ENCODE results near the gene CDAN1. TPM values are rescaled to one million over a fixed set of nuclear protein-coding genes. Genes with fewer than 3 reads are reported as not detected.
"Not testable (repeated sequence)": the region's sequence is repeated elsewhere in the genome, so short reads cannot be mapped to it uniquely, and the experiment has no call there.

Gene CDAN1, protein sequence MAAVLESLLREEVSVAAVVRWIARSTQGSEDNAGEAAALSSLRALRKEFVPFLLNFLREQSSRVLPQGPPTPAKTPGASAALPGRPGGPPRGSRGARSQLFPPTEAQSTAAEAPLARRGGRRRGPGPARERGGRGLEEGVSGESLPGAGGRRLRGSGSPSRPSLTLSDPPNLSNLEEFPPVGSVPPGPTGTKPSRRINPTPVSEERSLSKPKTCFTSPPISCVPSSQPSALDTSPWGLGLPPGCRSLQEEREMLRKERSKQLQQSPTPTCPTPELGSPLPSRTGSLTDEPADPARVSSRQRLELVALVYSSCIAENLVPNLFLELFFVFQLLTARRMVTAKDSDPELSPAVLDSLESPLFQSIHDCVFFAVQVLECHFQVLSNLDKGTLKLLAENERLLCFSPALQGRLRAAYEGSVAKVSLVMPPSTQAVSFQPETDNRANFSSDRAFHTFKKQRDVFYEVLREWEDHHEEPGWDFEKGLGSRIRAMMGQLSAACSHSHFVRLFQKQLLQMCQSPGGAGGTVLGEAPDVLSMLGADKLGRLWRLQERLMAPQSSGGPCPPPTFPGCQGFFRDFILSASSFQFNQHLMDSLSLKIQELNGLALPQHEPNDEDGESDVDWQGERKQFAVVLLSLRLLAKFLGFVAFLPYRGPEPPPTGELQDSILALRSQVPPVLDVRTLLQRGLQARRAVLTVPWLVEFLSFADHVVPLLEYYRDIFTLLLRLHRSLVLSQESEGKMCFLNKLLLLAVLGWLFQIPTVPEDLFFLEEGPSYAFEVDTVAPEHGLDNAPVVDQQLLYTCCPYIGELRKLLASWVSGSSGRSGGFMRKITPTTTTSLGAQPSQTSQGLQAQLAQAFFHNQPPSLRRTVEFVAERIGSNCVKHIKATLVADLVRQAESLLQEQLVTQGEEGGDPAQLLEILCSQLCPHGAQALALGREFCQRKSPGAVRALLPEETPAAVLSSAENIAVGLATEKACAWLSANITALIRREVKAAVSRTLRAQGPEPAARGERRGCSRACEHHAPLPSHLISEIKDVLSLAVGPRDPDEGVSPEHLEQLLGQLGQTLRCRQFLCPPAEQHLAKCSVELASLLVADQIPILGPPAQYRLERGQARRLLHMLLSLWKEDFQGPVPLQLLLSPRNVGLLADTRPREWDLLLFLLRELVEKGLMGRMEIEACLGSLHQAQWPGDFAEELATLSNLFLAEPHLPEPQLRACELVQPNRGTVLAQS
- total RNA-seq: 15.1 TPM

DNA sequence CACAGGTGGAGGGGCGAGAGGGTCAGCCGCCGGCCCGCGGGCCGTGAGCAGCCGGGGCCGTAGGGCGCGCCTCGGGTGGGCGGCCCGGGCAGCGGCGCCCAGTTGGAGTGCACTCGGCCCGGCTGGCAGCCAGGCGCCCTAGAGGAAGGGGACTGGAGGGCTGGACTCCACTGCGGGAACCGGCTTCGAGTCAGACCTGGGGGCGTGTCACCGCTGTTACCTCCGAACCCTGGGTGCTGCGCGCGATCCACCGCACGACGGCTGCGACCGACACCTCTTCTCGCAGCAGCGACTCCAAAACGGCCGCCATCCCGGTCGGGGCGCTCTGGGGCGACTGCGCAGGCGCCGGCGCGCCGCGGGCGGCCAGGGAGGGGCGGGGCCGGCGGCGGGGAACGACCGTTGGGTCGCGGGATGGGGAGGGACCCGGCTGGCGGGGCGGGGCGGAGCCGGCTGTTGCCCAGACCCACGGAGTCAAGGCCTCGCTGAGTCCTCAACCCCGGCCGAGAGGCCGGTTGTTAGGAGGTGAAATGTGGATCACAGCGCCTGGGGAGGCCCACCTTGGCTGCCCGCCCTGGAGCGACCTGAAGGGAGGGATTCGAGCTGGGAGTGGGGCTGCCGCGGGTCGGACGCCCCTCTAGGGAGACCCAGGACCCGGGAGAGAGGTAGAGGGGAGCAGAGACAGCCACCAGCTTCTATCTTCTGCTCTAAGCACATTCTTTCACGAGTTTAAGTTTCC lies at the start of gene CDAN1:
TSS of gene CDAN1 (minus strand) at position 336 of the 736 bp plus-strand sequence. CDS start at position 310, 26 bp downstream.
- DNase-seq (ENCODE audit: low read depth in 2 of 3, low spot score in 2 of 3): peak; percentile 85 to 91 (median 87)

DNA sequence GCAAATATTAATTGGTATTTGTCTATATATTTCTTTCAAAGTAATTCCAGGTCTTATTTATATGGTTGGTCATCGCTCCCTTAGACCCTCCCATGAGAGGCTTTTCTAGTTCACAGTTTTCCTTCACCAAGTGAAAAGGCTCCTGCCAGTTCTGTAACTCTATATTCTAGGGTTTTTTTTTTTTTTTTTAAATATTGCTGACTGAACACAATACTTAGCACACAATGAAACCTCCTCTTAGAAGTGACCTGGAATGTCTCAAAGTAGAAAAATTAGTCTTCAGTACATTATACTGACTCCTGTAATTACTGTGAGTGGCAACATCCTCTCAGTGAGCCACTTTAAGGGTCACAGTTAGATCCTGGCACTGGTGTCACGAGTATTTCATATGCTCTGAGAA lies 48.6 kb upstream of the CDAN1 start:
- DNase-seq (ENCODE audit: low read depth in 2 of 3, low spot score in 2 of 3): no peak

DNA sequence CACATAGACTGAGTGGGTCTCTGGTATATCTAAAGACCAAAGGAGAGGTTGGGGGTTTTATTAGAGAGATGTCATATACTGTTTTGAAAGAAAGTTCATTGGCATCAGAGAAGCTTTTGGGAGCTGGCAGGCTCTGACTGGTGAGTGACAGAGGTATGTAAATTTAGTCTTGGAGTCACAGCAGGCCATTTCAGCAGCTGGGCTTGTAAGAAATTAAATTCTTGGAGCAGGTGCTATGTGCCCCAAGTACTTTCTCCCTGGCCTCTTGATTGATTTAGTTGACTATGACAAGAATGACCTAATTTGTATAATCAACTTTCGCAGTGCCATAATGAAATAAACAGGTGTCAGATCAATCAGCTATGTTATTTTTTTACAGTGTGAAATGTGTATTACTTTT lies 47.8 kb upstream of the CDAN1 start:
- DNase-seq (ENCODE audit: low read depth in 2 of 3, low spot score in 2 of 3): no peak

DNA sequence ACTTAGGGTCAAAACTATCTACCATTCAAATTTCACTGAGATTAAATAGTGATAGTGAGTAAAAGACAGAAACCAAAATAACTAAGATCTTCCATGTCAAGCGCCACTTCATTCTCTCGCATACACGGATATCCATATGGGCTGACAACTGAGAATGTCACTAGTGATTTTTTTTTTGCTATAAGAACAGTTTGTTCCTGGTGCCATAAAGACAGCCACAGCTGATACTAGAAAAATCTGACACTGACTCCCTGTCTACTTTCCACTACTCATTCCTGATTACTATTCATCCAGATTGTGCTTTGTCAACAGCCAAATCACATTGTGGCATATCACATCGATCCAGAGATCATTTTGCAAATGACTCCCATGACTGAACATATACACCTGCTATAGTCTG lies 45.8 kb upstream of the CDAN1 start:
- DNase-seq (ENCODE audit: low read depth in 2 of 3, low spot score in 2 of 3): no peak

DNA sequence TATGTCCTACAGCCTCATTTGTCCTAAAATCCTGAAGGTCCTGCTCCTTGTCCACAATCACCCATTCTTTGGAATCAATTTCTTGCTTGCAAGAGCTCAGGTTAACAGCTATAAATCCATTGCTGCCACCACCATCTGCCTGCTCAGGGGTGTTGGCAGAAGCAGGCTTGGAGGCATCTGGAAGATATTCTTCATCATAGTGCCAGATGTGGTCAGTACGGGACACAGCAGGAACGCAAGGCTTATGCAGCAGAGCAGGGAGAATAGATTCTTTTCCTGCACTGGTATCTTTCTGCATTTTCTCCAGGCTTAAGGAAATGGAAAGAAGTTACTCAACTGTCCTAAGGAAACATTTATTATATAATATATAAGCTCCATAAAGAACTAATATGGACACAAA lies 38.5 kb upstream of the CDAN1 start:
- no peak for DNase-seq (ENCODE audit: low read depth in 2 of 3, low spot score in 2 of 3)

DNA sequence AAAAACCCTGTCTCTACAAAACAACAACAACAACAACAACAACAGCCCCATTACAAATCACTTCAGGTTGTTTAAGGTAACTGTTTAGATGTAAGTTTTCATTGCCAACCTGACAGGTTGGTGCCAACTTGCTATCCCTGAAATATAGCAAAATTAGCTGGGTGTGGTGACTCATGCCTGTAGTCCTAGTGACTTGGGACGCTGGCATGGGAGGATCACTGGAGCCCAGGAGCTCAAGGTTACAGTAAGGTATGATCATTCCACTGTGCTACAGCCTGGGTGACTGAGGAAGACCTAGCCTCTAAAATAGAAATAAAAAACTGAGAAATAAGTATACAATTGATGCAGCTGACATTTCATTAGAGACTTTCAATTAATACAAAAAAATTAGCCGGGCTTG lies 36.0 kb upstream of the CDAN1 start:
- no peak for DNase-seq (ENCODE audit: low read depth in 2 of 3, low spot score in 2 of 3)

DNA sequence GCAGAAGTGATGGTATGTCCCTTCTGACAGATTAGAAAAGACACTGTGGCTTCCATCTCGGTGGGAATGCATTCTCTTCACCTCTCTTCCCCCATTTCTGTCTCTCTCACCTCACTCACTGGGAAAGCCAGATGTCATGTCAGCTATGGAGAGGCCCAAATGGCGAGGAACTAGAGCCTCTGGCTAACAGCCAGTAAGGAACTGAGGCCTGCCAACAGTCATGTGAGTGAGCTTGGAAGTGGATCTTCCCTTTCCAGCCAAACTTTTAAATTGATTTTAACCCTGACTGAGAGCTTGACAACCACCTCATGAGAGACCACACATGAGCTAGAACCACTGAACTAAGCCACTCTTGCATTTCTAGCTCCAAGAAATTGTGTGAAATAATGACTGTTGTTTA lies 35.2 kb upstream of the CDAN1 start:
- DNase-seq (ENCODE audit: low read depth in 2 of 3, low spot score in 2 of 3): no peak

DNA sequence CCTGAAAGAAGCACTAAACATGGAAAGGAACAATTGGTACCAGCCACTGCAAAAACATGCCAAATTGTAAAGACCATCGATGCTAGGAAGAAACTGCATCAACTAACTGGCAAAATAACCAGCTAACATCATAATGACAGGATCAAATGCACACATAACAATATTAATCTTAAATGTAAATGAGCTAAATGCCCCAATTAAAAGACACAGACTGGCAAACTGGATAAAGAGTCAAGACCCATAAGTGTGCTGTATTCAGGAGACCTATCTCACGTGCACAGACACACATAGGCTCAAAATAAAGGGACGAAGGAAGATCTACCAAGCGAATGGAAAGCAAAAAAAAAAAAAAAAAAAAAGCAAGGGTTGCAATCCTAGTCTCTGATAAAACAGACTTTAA lies 29.2 kb upstream of the CDAN1 start:
- not testable (repeated sequence) for DNase-seq (ENCODE audit: low read depth in 2 of 3, low spot score in 2 of 3)

DNA sequence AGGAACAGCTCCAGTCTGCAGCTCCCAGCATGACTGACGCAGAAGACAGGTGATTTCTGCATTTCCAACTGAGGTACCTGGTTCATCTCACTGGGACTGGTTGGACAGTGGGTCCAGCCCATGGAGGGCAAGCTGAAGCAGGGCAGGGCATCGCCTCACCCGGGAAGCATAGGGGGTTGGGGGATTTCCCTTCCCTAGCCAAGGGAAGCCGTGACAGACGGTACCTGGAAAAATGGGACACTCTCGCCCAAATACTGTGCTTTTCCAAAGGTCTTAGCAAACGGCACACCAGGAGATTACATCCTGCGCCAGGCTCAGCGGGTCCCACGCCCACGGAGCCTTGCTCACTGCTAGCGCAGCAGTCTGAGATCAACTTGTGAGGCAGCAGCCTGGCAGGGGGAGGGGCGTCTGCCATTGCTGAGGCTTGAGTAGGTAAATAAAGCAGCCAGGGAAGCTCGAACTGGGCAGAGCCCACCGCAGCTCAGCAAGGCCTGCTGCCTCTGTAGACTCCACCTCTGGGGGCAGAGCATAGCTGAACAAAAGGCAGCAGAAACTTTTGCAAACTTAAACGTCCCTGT lies 27.3 kb upstream of the CDAN1 start:
- DNase-seq (ENCODE audit: low read depth in 2 of 3, low spot score in 2 of 3): not testable (repeated sequence)

DNA sequence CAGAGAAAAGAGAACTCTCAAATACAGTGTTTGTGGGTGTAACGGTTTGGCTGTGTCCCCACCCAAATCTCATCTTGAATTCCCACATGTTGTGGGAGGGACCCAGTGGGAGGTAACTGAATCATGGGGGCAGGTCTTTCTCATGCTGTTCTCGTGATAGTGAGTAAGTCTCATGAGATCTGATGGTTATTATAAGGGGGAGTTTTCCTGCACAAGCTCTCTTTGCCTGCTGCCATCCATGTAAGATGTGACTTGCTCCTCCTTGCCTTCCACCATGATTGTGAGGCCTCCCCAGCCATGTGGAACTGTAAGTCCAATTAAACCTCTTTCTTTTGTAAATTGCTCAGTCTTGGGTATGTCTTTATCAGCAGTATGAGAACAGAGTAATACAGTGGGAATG lies 24.9 kb upstream of the CDAN1 start:
- DNase-seq (ENCODE audit: low read depth in 2 of 3, low spot score in 2 of 3): not testable (repeated sequence)

DNA sequence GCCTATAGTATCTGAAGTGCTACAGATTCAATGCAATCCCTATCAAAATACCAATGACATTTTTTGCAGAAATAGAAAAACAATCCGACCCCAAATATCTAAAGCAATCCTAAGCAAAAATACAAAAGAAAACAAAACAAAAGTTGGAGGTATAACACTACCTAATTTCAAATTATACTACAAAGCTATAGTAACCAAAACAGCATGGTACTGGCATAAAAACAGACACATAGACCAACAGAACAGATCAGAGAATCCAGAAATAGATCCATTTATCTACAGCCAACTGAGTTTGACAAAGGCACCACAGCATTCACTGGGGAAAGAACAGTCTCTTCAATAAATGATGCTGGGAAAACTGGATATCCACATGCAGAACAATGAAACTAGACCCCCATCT lies 23.8 kb upstream of the CDAN1 start:
- DNase-seq (ENCODE audit: low read depth in 2 of 3, low spot score in 2 of 3): no peak

DNA sequence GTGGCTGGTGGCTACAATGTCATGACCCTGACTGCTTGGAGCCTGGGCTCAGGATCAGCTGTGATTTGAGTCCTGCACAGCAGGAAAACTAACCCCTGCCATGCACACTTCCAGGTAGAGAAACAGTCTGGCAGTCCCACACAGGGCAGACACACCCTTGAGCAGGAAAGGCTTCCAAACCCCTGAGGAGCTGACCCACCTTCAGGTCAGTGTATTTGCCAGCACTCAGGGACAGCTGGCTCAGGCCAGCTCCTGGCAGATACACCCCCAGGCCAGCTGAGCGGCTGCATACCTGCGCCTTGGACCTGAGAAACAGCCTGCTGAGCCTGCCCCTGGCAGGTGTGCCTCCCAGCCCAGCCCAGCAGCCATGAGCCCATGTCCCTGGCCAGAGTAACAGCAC lies 22.2 kb upstream of the CDAN1 start:
- DNase-seq (ENCODE audit: low read depth in 2 of 3, low spot score in 2 of 3): no peak

DNA sequence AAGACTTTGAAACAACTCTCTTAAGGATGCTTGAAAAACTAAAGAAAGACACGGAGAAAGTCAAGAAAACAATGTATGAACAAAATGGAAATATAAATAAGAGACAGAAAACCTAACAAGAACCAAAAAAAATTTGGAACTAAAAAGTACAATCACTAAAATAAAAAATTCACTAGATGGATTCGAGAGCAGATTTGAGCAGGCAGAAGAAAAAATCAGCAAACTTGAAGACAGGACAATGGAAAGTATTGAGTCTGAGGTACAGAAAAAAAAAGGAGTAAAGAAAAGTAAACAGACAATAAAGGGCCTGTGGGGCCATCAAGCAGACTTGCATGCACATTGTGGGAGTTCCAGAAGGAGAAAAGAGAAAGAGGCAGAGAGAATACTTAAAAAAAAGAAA lies 13.4 kb upstream of the CDAN1 start:
- no peak for DNase-seq (ENCODE audit: low read depth in 2 of 3, low spot score in 2 of 3)

DNA sequence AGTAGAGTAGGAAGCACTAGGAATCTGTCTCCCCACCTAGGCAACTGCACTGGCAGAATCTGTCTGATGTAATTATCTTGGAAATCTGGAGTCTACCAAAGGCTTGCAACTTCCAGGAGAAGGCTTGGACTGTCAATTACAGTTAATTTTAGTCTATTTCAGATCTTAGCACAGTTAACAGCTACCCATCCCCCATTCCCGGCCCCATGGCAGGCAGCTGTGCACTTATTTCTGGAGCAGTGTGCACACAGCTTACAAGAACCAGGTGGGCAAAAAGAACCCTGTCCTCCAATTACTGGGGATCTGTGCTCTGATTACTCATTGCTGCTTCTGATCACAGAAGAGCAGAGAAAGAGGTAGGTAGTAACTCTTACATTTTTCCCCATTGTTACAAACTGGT lies 12.3 kb upstream of the CDAN1 start:
- no peak for DNase-seq (ENCODE audit: low read depth in 2 of 3, low spot score in 2 of 3)

DNA sequence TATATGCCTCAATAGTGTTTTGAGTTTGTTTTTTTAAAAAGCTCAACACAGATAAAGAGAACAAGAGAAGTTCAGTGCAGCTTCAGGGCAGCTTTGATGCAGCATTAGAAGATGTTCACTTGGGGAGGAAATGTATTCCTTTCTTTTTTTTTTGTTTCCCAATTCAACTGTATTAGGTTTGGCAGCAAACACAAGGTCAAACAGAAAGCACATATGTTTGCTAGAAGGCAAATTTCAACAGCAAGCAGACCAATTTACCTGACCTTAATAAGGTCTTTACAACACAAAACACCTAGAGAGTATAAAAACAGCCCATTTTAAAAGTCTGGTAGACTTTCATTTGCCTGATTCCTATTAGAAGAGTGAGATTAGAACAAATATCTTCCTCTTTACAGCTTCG lies 7.3 kb upstream of the CDAN1 start:
- no peak for DNase-seq (ENCODE audit: low read depth in 2 of 3, low spot score in 2 of 3)

DNA sequence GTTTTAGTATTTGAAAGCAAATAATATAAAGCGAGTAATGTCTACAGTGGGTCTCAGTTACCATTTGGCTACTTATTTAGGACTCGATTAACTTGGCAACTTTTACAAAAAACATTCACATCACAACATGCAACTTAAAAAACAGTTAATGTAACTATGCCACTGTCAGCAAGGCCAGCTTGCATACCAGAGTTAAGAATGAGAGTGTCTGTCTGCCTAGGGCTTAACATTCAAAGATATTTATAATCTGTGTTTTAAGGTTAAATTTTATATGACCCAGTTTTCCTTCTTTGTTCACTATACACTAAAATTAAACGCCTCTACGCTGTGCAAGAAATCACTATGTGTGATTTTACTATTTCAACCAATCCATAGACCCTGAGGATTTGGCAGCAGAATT lies 5.2 kb upstream of the CDAN1 start:
- DNase-seq (ENCODE audit: low read depth in 2 of 3, low spot score in 2 of 3): no peak

DNA sequence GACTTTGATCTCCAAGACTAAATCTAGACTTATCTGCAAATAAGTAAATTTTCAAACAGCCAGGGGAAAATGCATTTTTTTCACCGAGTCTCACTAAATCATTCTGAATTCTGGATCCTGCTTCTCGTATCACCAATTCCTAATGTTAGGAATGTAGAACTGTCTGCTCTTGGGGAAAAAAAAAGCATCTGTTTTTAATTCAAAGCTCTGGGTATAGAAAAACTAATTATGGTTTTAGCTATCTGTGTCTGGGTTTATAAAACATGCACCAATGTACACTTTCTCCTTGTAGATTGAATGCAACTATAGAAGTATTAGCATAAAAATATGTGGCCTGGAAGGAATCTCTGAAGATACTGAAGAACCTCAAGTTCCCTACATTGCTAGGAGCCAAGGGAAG lies 4.8 kb upstream of the CDAN1 start:
- no peak for DNase-seq (ENCODE audit: low read depth in 2 of 3, low spot score in 2 of 3)

DNA sequence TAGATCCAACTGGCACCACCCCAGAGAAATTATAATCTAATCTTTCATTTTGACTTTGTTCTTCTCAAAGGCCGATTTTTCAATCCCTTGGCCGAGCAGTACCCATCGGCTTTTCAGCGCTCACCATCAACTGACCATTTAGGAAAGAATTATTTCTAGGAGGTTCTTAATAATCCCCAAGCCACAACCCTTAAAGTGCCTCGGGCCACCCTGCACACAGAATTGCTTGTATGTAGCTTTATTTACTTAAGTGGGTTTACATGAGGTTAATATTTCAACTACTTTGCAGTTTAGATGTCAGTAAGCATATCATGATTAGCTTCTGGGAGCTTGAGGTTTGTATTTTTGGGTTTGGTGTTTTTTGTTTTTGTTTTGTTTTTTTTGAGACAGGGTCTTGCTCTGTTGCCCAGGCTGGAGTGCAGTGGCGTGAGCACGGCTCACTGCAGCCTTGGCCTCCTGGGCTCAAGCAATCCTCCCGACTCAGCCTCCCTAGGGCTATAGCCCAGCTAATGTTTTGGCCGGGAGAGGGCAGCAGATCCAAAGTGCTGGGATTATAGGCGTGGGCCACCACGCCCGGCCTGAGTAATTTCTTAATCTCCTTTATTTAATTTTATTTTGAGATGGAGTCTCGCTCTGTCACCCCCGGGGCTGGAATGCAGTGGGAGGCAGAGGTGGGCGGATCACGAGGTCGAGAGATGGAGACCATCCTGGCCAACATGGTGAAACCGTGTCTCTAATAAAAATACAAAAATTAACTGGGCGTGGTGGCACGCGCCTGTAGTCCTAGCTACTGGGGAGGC lies 801 bp upstream of the CDAN1 start:
- DNase-seq (ENCODE audit: low read depth in 2 of 3, low spot score in 2 of 3): peak in 1 of 3 donors; percentile 8

DNA sequence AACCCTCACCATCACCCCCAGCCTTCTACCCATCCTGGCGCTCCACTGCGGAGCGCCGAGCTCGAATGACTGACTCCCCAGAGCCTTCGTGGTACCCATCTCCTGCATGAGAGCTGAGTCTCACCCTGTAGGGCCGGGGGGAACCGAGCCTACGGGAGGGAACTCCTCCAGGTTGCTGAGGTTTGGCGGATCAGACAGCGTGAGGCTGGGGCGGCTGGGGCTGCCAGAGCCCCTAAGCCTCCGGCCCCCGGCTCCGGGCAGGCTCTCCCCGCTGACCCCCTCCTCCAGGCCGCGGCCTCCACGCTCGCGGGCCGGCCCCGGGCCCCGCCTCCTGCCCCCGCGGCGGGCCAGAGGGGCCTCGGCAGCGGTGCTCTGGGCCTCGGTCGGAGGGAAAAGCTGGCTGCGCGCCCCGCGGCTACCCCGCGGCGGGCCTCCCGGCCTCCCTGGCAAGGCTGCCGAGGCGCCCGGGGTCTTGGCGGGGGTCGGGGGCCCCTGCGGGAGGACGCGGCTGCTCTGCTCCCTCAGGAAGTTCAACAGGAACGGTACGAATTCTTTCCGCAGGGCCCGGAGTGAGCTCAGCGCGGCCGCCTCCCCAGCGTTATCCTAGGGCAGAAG lies 643 bp downstream of the CDAN1 start:
- peak in 1 of 3 donors; percentile 13 for DNase-seq (ENCODE audit: low read depth in 2 of 3, low spot score in 2 of 3)
